Osteoblast (primary cell): ENCODE measurements around the gene VAV2. TPM values are rescaled to one million over a fixed set of nuclear protein-coding genes. Genes with fewer than 3 reads are reported as not detected.

ENCODE experiments used
- DNase-seq: peaks from one replicate; pipeline ENCODE4 v3.0.0; 2011; ENCODE audit warnings: low spot score, mixed read lengths; ENCODE audit not compliant: insufficient read length; ENCODE audit errors: missing footprints
- H2AFZ ChIP-seq: 2 replicates; pipeline ENCODE4 v1.6.0; 2011; ENCODE audit warnings: mild to moderate bottlenecking, low read length
- H3K27ac ChIP-seq: 2 replicates; pipeline ENCODE4 v1.5.1; 2011; ENCODE audit warnings: mild to moderate bottlenecking, low read depth, low read length, moderate library complexity
- H3K27me3 ChIP-seq: 2 replicates; pipeline ENCODE4 v1.6.0; 2012; ENCODE audit warnings: mild to moderate bottlenecking, control low read depth, inconsistent platforms, low read length, moderate library complexity; ENCODE audit not compliant: insufficient read depth
- H3K36me3 ChIP-seq: 2 replicates; pipeline ENCODE4 v1.5.1; 2011; ENCODE audit warnings: mild to moderate bottlenecking, low read length, control low read depth, moderate library complexity; ENCODE audit not compliant: insufficient read depth
- H3K4me1 ChIP-seq: 2 replicates; pipeline ENCODE4 v1.5.1; 2011; ENCODE audit warnings: mild to moderate bottlenecking, low read length, control low read depth, moderate library complexity; ENCODE audit not compliant: insufficient read depth
- H3K4me2 ChIP-seq: 2 replicates; pipeline ENCODE4 v1.6.0; 2011; ENCODE audit warnings: mild to moderate bottlenecking, low read length; ENCODE audit not compliant: insufficient read depth
- H3K4me3 ChIP-seq: fragments of 200-600 bp; sonication (generic); 3 replicates; pipeline ENCODE4 v1.5.1; 2012; ENCODE audit warnings: mild to moderate bottlenecking, low read length, inconsistent platforms; ENCODE audit not compliant: insufficient read depth
- H3K79me2 ChIP-seq: 2 replicates; pipeline ENCODE4 v1.6.0; 2012; ENCODE audit warnings: mild to moderate bottlenecking, low read length, control low read depth, inconsistent platforms; ENCODE audit not compliant: insufficient read depth
- H3K9me3 ChIP-seq: 2 replicates; pipeline ENCODE4 v1.5.1; 2011; ENCODE audit warnings: low read depth, low read length, control low read depth
- H4K20me1 ChIP-seq: 2 replicates; pipeline ENCODE4 v1.6.0; 2012; ENCODE audit warnings: mild to moderate bottlenecking, low read length, control low read depth; ENCODE audit not compliant: insufficient read depth
- total RNA-seq: library from RNA; depleted of rRNA; stranded (reverse); fragments of >200 nt; gene quantifications from 2 replicates; pipeline ENCODE4 v1.2.3, GENCODE V29; 2012
- TF ChIP-seq, protein P1 (sequence below): IDR thresholded peaks from 2 replicates; pipeline ENCODE4 v1.5.1; 2011; ENCODE audit warnings: mild to moderate bottlenecking, low read depth, low read length, moderate library complexity; ENCODE audit errors: extremely low read depth

Gene VAV2
- total RNA-seq, 1 donor = 8.0 TPM

DNA sequence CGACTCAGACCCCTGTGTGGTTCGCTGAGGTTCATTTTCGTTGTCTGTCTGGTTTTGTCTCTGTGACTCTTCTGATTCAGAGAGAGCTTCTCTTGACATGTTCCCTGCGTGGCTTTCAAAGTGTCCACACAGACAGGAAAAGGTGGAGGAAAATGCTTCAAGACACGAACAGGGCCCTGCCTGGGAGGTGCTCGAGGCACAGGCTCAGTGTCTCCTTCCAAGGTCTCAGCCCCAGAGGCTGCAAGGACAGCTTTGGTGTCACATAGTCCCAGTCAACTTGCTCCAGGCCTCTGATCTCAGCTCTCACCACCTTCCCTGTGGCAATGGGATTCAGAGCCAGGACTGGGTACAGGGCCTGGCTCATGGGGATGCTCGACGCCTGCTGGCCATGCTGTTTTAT lies 202.3 kb downstream of the VAV2 start:
- no peaks in the 10 kb centered on the region for H3K79me2 ChIP-seq
- TF ChIP-seq, protein P1, sequence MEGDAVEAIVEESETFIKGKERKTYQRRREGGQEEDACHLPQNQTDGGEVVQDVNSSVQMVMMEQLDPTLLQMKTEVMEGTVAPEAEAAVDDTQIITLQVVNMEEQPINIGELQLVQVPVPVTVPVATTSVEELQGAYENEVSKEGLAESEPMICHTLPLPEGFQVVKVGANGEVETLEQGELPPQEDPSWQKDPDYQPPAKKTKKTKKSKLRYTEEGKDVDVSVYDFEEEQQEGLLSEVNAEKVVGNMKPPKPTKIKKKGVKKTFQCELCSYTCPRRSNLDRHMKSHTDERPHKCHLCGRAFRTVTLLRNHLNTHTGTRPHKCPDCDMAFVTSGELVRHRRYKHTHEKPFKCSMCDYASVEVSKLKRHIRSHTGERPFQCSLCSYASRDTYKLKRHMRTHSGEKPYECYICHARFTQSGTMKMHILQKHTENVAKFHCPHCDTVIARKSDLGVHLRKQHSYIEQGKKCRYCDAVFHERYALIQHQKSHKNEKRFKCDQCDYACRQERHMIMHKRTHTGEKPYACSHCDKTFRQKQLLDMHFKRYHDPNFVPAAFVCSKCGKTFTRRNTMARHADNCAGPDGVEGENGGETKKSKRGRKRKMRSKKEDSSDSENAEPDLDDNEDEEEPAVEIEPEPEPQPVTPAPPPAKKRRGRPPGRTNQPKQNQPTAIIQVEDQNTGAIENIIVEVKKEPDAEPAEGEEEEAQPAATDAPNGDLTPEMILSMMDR = no peak
- no peak overlapping the region for H3K27ac ChIP-seq
- DNase-seq = no peak
- H3K36me3 ChIP-seq = peaks cover 35% of the 10 kb centered on the region
- H3K27me3 ChIP-seq = no peaks in the 10 kb centered on the region
- H3K4me1 ChIP-seq = peaks cover 3% of the 10 kb centered on the region
- no peak overlapping the region for H3K4me3 ChIP-seq
- no peak overlapping the region for H3K4me2 ChIP-seq
- no peaks in the 10 kb centered on the region for H3K9me3 ChIP-seq
- H4K20me1 ChIP-seq = peaks cover 6% of the 10 kb centered on the region
- no peak overlapping the region for H2AFZ ChIP-seq

DNA sequence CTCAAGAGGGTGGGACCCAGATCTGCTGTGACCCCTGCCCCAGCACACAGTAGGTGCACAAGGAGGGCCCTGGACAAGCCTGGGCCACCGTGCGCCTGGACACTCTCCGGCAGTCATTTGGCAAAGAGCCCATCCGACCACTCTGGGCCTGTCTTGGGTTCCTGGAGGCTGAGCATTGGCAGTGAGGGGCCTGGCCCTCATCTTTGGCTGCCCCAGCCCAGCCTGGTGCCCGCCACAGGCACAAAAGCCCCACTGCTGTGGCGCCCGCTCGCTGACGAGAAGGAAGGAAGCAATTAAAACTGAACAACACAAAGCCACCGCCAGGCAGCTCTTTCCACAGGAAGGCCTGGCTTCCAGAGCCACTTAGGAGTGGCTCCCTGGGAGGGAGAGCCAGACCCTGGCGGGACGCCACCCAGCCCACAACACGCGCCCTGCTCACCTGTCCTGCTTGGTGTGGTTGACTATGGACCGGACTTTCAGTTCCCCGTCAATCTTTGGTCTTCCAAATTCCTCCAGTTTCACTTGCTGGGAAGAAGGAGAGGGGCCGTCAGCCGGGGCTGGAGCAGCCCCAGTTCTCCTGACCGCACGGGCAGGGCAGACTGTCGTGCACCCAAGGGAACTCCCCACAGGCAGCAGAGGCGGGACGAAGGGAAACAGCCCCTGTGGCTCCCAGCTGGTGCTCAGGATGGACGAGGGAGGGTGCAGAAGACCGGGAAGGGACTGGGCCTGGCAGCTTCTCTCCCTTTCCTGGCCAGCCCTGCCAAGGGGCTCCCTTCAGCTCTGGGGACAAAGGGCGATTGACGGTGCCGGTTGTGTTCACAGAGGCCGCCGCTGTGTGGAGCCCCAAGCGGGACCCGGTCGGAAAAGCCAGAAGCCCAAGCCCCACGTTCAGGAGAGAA lies 203.1 kb downstream of the VAV2 start:
- peaks cover 3% of the 10 kb centered on the region for H3K4me1 ChIP-seq
- H3K79me2 ChIP-seq = no peaks in the 10 kb centered on the region
- H3K27me3 ChIP-seq = no peaks in the 10 kb centered on the region
- TF ChIP-seq, protein P1 = no peak
- peaks cover 3% of the 10 kb centered on the region for H4K20me1 ChIP-seq
- H2AFZ ChIP-seq = no peak overlapping the region
- no peak for DNase-seq
- no peaks in the 10 kb centered on the region for H3K9me3 ChIP-seq
- no peak overlapping the region for H3K4me3 ChIP-seq
- H3K4me2 ChIP-seq = no peak overlapping the region
- H3K27ac ChIP-seq = no peak overlapping the region
- peaks cover 35% of the 10 kb centered on the region for H3K36me3 ChIP-seq

DNA sequence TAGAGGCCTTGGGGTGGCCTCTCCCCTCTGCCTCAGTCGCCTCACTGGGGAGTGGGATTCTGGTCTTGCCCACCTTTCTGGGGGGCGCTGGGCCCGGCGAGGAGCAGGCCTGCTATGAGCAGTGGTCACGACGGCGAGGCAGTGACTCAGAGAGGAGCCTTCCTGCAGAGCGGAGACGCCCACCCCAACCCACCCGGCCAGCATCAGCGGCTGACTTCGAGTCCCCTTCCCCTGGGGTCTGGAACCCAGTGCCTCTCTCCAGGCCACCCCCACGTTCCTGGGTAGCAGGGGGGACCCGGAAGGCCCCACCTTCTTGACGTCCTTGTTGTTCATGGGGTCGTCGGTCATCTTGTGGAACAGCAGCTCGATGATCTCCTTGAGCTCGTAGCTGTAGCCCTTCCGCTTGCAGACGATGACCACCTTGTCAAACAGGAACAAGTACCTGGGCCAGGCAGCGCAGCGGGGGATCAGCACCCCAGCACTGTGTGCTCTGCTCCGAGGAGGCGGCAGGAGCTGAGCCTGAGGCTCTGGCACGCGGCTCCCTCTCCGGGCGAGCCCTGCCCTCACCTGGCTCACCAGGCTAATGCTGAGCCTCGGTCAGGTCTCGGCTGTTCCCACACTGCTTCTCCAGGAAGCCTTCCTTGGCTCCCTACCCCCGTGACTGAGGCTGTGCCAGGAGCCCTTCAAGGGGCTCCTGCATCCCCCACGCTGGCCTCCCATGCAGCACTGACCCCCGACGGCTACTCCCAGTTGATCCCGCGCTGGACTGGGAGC lies 203.9 kb downstream of the VAV2 start:
- TF ChIP-seq, protein P1 = no peak
- H4K20me1 ChIP-seq = peaks cover 3% of the 10 kb centered on the region
- H2AFZ ChIP-seq = no peak overlapping the region
- no peaks in the 10 kb centered on the region for H3K9me3 ChIP-seq
- no peaks in the 10 kb centered on the region for H3K27me3 ChIP-seq
- H3K4me1 ChIP-seq = peaks cover under 1% of the 10 kb centered on the region
- no peaks in the 10 kb centered on the region for H3K79me2 ChIP-seq
- H3K27ac ChIP-seq = no peak overlapping the region
- peak; percentile 89 for DNase-seq
- no peak overlapping the region for H3K4me3 ChIP-seq
- peaks cover 35% of the 10 kb centered on the region for H3K36me3 ChIP-seq
- no peak overlapping the region for H3K4me2 ChIP-seq

DNA sequence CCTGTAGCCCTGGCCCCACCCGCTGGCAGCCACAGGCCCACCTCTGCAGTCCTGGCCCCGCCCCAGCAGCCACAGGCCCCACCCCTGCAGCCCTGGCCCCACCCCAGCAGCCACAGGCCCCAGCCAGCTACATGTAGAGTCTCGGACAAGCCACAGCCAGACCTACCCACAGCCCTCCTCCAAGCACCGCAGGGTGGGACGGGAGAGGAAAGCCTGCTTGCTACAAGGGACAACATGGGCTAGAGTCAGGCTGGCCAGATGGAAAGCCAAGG lies 204.4 kb downstream of the VAV2 start:
- TF ChIP-seq, protein P1 = no peak
- H3K9me3 ChIP-seq = no peaks in the 10 kb centered on the region
- H3K27me3 ChIP-seq = no peaks in the 10 kb centered on the region
- H3K79me2 ChIP-seq = no peaks in the 10 kb centered on the region
- H3K4me3 ChIP-seq = no peak overlapping the region
- H3K4me2 ChIP-seq = no peak overlapping the region
- peaks cover 36% of the 10 kb centered on the region for H3K36me3 ChIP-seq
- peaks cover 3% of the 10 kb centered on the region for H4K20me1 ChIP-seq
- H3K4me1 ChIP-seq = no peaks in the 10 kb centered on the region
- DNase-seq = peak; percentile 93
- H3K27ac ChIP-seq = no peak overlapping the region
- no peak overlapping the region for H2AFZ ChIP-seq
